Large intestine (tissue), 3 donors: ENCODE results near the gene BRWD1. TPM values are rescaled to one million over a fixed set of nuclear protein-coding genes. Genes with fewer than 3 reads are reported as not detected.

Source experiments
- DNase-seq, 2 donors: peaks; one replicate each; pipeline versions ENCODE4 v3.0.0 to v3.0.0-alpha.2; 2013
- H3K27ac ChIP-seq: one replicate; pipeline ENCODE4 v1.5.1; 2013; ENCODE audit warnings: low read length
- H3K27me3 ChIP-seq: 2 replicates; pipeline ENCODE4 v1.6.1; 2013; ENCODE audit warnings: low read length; ENCODE audit not compliant: control insufficient read depth, insufficient read depth
- H3K36me3 ChIP-seq: 2 replicates; pipeline ENCODE4 v1.6.1; 2013; ENCODE audit warnings: low read length; ENCODE audit not compliant: control insufficient read depth, insufficient read depth
- H3K4me1 ChIP-seq: one replicate; pipeline ENCODE4 v1.6.1; 2013; ENCODE audit warnings: low read length; ENCODE audit not compliant: control insufficient read depth, insufficient read depth
- H3K4me3 ChIP-seq: one replicate; pipeline ENCODE4 v1.5.1; 2013; ENCODE audit warnings: low read length
- H3K9me3 ChIP-seq: one replicate; pipeline ENCODE4 v1.6.1; 2013; ENCODE audit warnings: mild to moderate bottlenecking, low read depth, low read length, moderate library complexity; ENCODE audit not compliant: control insufficient read depth
- WGBS: methylation state at CpG from one replicate; pipeline ENCODE4 v1.1.5; 2013; ENCODE audit warnings: low lambda C conversion rate; ENCODE audit not compliant: insufficient coverage; 5-methylcytosine and 5-hydroxymethylcytosine counted together
- polyA plus RNA-seq: library from polyadenylated mRNA; unstranded; fragments of 120-200 nt; gene quantifications from one replicate; pipeline ENCODE4 v1.2.1, GENCODE V29; 2013

The BRWD1 gene
- polyA plus RNA-seq, 1 donor: 32.9 TPM

GRCh38 chr21:39156024-39156423 is 157.4 kb downstream of the BRWD1 start:
- Histone ChIP-seq H3K27me3 (no peaks in the 10 kb centered on the region), H3K9me3 (peaks cover 5% of the 10 kb centered on the region), H3K4me3 (no peak overlapping the region), H3K36me3 (no peaks in the 10 kb centered on the region), H3K4me1 (no peaks in the 10 kb centered on the region), H3K27ac (no peak overlapping the region)
- WGBS: 100% methylated on average over 1 of the region's 7 CpGs
- DNase-seq: no peak

- H3K4me3 ChIP-seq: no peak overlapping the region
- WGBS: no CpG with 5 or more reads among the region's 2 CpGs
- DNase-seq: no peak
These were observed 157.9 kb downstream of the BRWD1 start for GRCh38 chr21:39155578-39155977.

GRCh38 chr21:39153842-39154241 is 159.6 kb downstream of the BRWD1 start:
- WGBS: 60% methylated on average over 1 of the region's 2 CpGs
- Histone ChIP-seq H3K4me3 (no peak overlapping the region), H3K27ac (no peak overlapping the region), H3K4me1 (no peaks in the 10 kb centered on the region), H3K27me3 (no peaks in the 10 kb centered on the region), H3K9me3 (peaks cover 5% of the 10 kb centered on the region), H3K36me3 (no peaks in the 10 kb centered on the region)
- no peak for DNase-seq

More at GRCh38 chr21:39155578-39155977, 157.9 kb downstream of the BRWD1 start:
- no peaks in the 10 kb centered on the region for H3K36me3 ChIP-seq
- peaks cover 5% of the 10 kb centered on the region for H3K9me3 ChIP-seq
- H3K4me1 ChIP-seq: no peaks in the 10 kb centered on the region
- H3K27me3 ChIP-seq: no peaks in the 10 kb centered on the region
- no peak overlapping the region for H3K27ac ChIP-seq

- H3K27me3 ChIP-seq: no peaks in the 10 kb centered on the region
- no peak for DNase-seq
These were observed 160.1 kb downstream of the BRWD1 start for GRCh38 chr21:39153373-39153772.

GRCh38 chr21:39152271-39152670 is 161.2 kb downstream of the BRWD1 start:
- DNase-seq: no peak
- no peaks in the 10 kb centered on the region for H3K4me1 ChIP-seq
- peaks cover 5% of the 10 kb centered on the region for H3K9me3 ChIP-seq
- H3K4me3 ChIP-seq: no peak overlapping the region
- no peaks in the 10 kb centered on the region for H3K27me3 ChIP-seq
- no CpG with 5 or more reads among the region's 2 CpGs for WGBS
- no peak overlapping the region for H3K27ac ChIP-seq
- H3K36me3 ChIP-seq: no peaks in the 10 kb centered on the region

More at GRCh38 chr21:39153373-39153772, 160.1 kb downstream of the BRWD1 start:
- Histone ChIP-seq H3K36me3 (no peaks in the 10 kb centered on the region), H3K4me3 (no peak overlapping the region), H3K27ac (no peak overlapping the region), H3K9me3 (peaks cover 5% of the 10 kb centered on the region), H3K4me1 (no peaks in the 10 kb centered on the region)
- WGBS: no CpG with 5 or more reads among the region's 2 CpGs

- Histone ChIP-seq H3K9me3 (no peaks in the 10 kb centered on the region), H3K27me3 (no peaks in the 10 kb centered on the region), H3K36me3 (no peaks in the 10 kb centered on the region), H3K4me1 (no peaks in the 10 kb centered on the region), H3K27ac (no peak overlapping the region), H3K4me3 (no peak overlapping the region)
- no peak for DNase-seq
These were observed 162.6 kb downstream of the BRWD1 start for GRCh38 chr21:39150877-39151276.

- DNase-seq: no peak
- H3K4me3 ChIP-seq: no peak overlapping the region
- H3K9me3 ChIP-seq: no peaks in the 10 kb centered on the region
- no peaks in the 10 kb centered on the region for H3K4me1 ChIP-seq
- WGBS: 100% methylated on average over 1 of the region's 6 CpGs
- no peaks in the 10 kb centered on the region for H3K27me3 ChIP-seq
- no peaks in the 10 kb centered on the region for H3K36me3 ChIP-seq
- no peak overlapping the region for H3K27ac ChIP-seq
These were observed 163.1 kb downstream of the BRWD1 start for GRCh38 chr21:39150316-39150715.

GRCh38 chr21:39149882-39150281 is 163.6 kb downstream of the BRWD1 start:
- H3K9me3 ChIP-seq: no peaks in the 10 kb centered on the region
- no peak overlapping the region for H3K4me3 ChIP-seq
- H3K27me3 ChIP-seq: no peaks in the 10 kb centered on the region
- H3K4me1 ChIP-seq: no peaks in the 10 kb centered on the region
- DNase-seq: no peak
- H3K27ac ChIP-seq: no peak overlapping the region
- no peaks in the 10 kb centered on the region for H3K36me3 ChIP-seq

GRCh38 chr21:39148975-39149374 is 164.5 kb downstream of the BRWD1 start:
- Histone ChIP-seq H3K4me3 (no peak overlapping the region), H3K36me3 (no peaks in the 10 kb centered on the region), H3K4me1 (no peaks in the 10 kb centered on the region), H3K27ac (no peak overlapping the region), H3K27me3 (no peaks in the 10 kb centered on the region), H3K9me3 (no peaks in the 10 kb centered on the region)
- DNase-seq: no peak
- WGBS: no CpG with 5 or more reads among the region's 2 CpGs

- H3K27ac ChIP-seq: no peak overlapping the region
- no peak overlapping the region for H3K4me3 ChIP-seq
- no peaks in the 10 kb centered on the region for H3K9me3 ChIP-seq
- WGBS: no CpG with 5 or more reads among the region's 3 CpGs
- H3K4me1 ChIP-seq: no peaks in the 10 kb centered on the region
- no peaks in the 10 kb centered on the region for H3K27me3 ChIP-seq
- no peaks in the 10 kb centered on the region for H3K36me3 ChIP-seq
- no peak for DNase-seq
These were observed 169.2 kb downstream of the BRWD1 start for GRCh38 chr21:39144191-39144590.

- Histone ChIP-seq H3K27ac (no peak overlapping the region), H3K9me3 (no peaks in the 10 kb centered on the region), H3K4me1 (no peaks in the 10 kb centered on the region), H3K27me3 (no peaks in the 10 kb centered on the region), H3K4me3 (no peak overlapping the region), H3K36me3 (no peaks in the 10 kb centered on the region)
- DNase-seq: no peak
- WGBS: 100% methylated on average over 1 of the region's 3 CpGs
These were observed 170.5 kb downstream of the BRWD1 start for GRCh38 chr21:39142972-39143371.
